K562 (cell line): Measurements from ENCODE around the gene ERBB4. TPM values are rescaled to one million over a fixed set of nuclear protein-coding genes. Genes with fewer than 3 reads are reported as not detected.

ENCODE experiments used
- ATAC-seq: fragments of 200-7000 bp; cut with Tn5 transposase; 3 replicates; pipeline ENCODE4 v1.9.1; 2020; ENCODE audit warnings: moderate library complexity
- BruUV-seq: library from RNA; stranded (reverse); fragments of 400-500 nt; replicated peaks from 2 replicates; lab custom pipeline; 2021; lab: Mats Ljungman, UMichigan
- CTCF ChIA-PET: fragments of 300-600 bp; formaldehyde crosslinking; extraction: SDS; loops from one replicate; lab custom pipeline; 2021; ENCODE audit warnings: low intra/inter-chr PET ratio; lab: Yijun Ruan, JAX
- POLR2A ChIA-PET: fragments of 300-600, 350-650 bp; sonication (Branson Sonifier 250); formaldehyde crosslinking; extraction: SDS; loops from one replicate; lab custom pipeline; 2021; ENCODE audit warnings: antibody characterized with exemption, inconsistent platforms; lab: Yijun Ruan, JAX
- DNase-seq, 4 experiments: peaks; one replicate each; pipeline versions ENCODE4 v3.0.0 to v3.0.0-alpha.2; 2011 to 2018; ENCODE audit warnings: low spot score in 3 of 4, mixed read lengths in 3 of 4; ENCODE audit errors: extremely low read depth in 1 of 4
- FAIRE-seq: peaks from 2 replicates; lab custom pipeline; 2011; peaks lifted over from hg19 to GRCh38; lab: Jason Lieb, UNC
- H2AFZ ChIP-seq: 2 replicates; pipeline ENCODE4 v1.6.0; 2011; ENCODE audit warnings: low read depth, low read length, control low read depth, inconsistent platforms
- H3K27ac ChIP-seq: fragments of 200-600 bp; 3 replicates; pipeline ENCODE4 v1.8.0; 2011; ENCODE audit warnings: low read depth, mild to moderate bottlenecking, control low read depth, inconsistent platforms, low read length, moderate library complexity, mixed read lengths; ENCODE audit errors: extremely low read depth
- H3K27me3 ChIP-seq, 2 experiments: fragments of 300-600 bp in 1 of 2; 2 replicates in 1 of 2; 3 replicates in 1 of 2; pipeline versions ENCODE4 v1.6.0 to v1.8.0; 2011; ENCODE audit warnings: inconsistent platforms in 2 of 2, low read length in 2 of 2, mild to moderate bottlenecking in 1 of 2, mixed read lengths in 1 of 2, moderate library complexity in 1 of 2; ENCODE audit not compliant: control insufficient read depth in 2 of 2, insufficient read depth in 2 of 2
- H3K36me3 ChIP-seq: fragments of 300-600 bp; 3 replicates; pipeline ENCODE4 v1.8.0; 2011; ENCODE audit warnings: mild to moderate bottlenecking, low read length, inconsistent platforms; ENCODE audit not compliant: control insufficient read depth, insufficient read depth
- H3K4me1 ChIP-seq, 2 experiments: fragments of 200-600 bp in 1 of 2; replicated peaks in 1 of 2; 2 replicates in 1 of 2; 3 replicates in 1 of 2; pipeline versions ENCODE4 v1.5.1 to v1.8.0; 2011; ENCODE audit warnings: inconsistent platforms in 2 of 2, low read length in 2 of 2, mild to moderate bottlenecking in 1 of 2, mixed read lengths in 1 of 2, moderate library complexity in 1 of 2; ENCODE audit not compliant: control insufficient read depth in 2 of 2, insufficient read depth in 2 of 2
- H3K4me2 ChIP-seq: 2 replicates; pipeline ENCODE4 v1.6.1; 2011; ENCODE audit warnings: low read length, control low read depth, inconsistent platforms, mixed read lengths; ENCODE audit not compliant: insufficient read depth
- H3K4me3 ChIP-seq: fragments of 200-600 bp; sonication (generic), shearing (Covaris generic); 2 replicates; pipeline ENCODE4 v1.5.1; 2016; ENCODE audit warnings: control low read depth, inconsistent platforms
- H3K79me2 ChIP-seq: fragments of 200-600 bp; 3 replicates; pipeline ENCODE4 v1.8.0; 2011; ENCODE audit warnings: low read length, inconsistent platforms; ENCODE audit not compliant: control insufficient read depth, insufficient read depth
- H3K9ac ChIP-seq, 2 experiments: 2 replicates each; pipeline versions ENCODE4 v1.6.0 to v1.6.1; 2011; ENCODE audit warnings: low read depth in 2 of 2, low read length in 2 of 2, control low read depth in 1 of 2, inconsistent platforms in 1 of 2, mild to moderate bottlenecking in 1 of 2, mixed read lengths in 1 of 2; ENCODE audit not compliant: insufficient read depth in 1 of 2
- H3K9me1 ChIP-seq: one replicate; pipeline ENCODE4 v1.6.0; 2011; ENCODE audit warnings: inconsistent platforms, mild to moderate bottlenecking, low read length, moderate library complexity; ENCODE audit not compliant: control insufficient read depth, insufficient read depth
- H3K9me3 ChIP-seq: replicated peaks from 2 replicates; pipeline ENCODE4 v1.5.1; 2011; ENCODE audit warnings: low read depth, low read length, inconsistent platforms; ENCODE audit not compliant: control insufficient read depth, insufficient read depth
- H4K20me1 ChIP-seq: replicated peaks from 2 replicates; pipeline ENCODE4 v1.6.1; 2011; ENCODE audit warnings: low read length, inconsistent platforms, mixed read lengths; ENCODE audit not compliant: control insufficient read depth, insufficient read depth
- BACH1 ChIP-seq: fragments of 200-800 bp; sonication (Bioruptor generic); IDR thresholded peaks from 2 replicates; pipeline ENCODE4 v1.6.1; 2016; ENCODE audit warnings: missing genetic modification characterization, missing compliant biosample characterization
- BHLHE40 ChIP-seq: IDR thresholded peaks from 2 replicates; pipeline ENCODE4 v1.6.1; 2011; ENCODE audit warnings: low read length, improper control_type of control experiment
- EP400 ChIP-seq: fragments of 450-650 bp; IDR thresholded peaks from 2 replicates; pipeline ENCODE4 v1.6.1; 2017; ENCODE audit warnings: antibody characterized with exemption, mild to moderate bottlenecking, moderate library complexity
- GTF2E2 ChIP-seq: fragments of 200-800 bp; sonication (Bioruptor generic); IDR thresholded peaks from 2 replicates; pipeline ENCODE4 v1.6.1; 2016; ENCODE audit warnings: missing genetic modification characterization, missing compliant biosample characterization
- HDAC3 ChIP-seq: fragments of 450-650 bp; IDR thresholded peaks from 2 replicates; pipeline ENCODE4 v1.6.1; 2018; ENCODE audit warnings: borderline replicate concordance, mild to moderate bottlenecking, moderate library complexity; ENCODE audit not compliant: partially characterized antibody
- HDAC8 ChIP-seq: fragments of 450-650 bp; IDR thresholded peaks from 2 replicates; pipeline ENCODE4 v1.6.1; 2016; ENCODE audit warnings: mild to moderate bottlenecking, missing genetic modification characterization, moderate library complexity, missing compliant biosample characterization
- ID3 ChIP-seq, 2 experiments: fragments of 250-450 bp in 1 of 2; fragments of 450-650 bp in 1 of 2; sonication (Bioruptor Pico) in 1 of 2; IDR thresholded peaks; 2 replicates each; pipeline versions ENCODE4 v1.6.1 to v1.8.0; 2016 to 2021; ENCODE audit warnings: mild to moderate bottlenecking in 2 of 2, moderate library complexity in 2 of 2, missing compliant biosample characterization in 1 of 2, missing genetic modification characterization in 1 of 2
- MTA2 ChIP-seq: fragments of 450-650 bp; IDR thresholded peaks from 2 replicates; pipeline ENCODE4 v1.6.1; 2016; ENCODE audit warnings: low read depth
- NONO ChIP-seq, 2 experiments: fragments of 200-400 bp in 1 of 2; fragments of 450-650 bp in 1 of 2; formaldehyde crosslinking in 1 of 2; IDR thresholded peaks; 2 replicates each; pipeline ENCODE4 v1.6.1; 2017; ENCODE audit warnings: low read depth in 2 of 2, mild to moderate bottlenecking in 2 of 2, moderate library complexity in 2 of 2, low read length in 1 of 2
- NR3C1 ChIP-seq: sonication (generic); formaldehyde crosslinking; IDR thresholded peaks from 2 replicates; pipeline ENCODE4 v1.8.1; 2022; ENCODE audit warnings: missing genetic modification reagents
- TFAM ChIP-seq: fragments of 250-450 bp; sonication (Bioruptor Pico); conservative IDR thresholded peaks from 2 replicates; pipeline ENCODE4 v1.5.0; 2021; ENCODE audit warnings: mild to moderate bottlenecking, moderate library complexity
- THRAP3 ChIP-seq: fragments of 450-650 bp; IDR thresholded peaks from 2 replicates; pipeline ENCODE4 v1.6.1; 2016; ENCODE audit warnings: mild to moderate bottlenecking, inconsistent platforms, borderline replicate concordance
- ZFP1 ChIP-seq: fragments of 450-650 bp; formaldehyde crosslinking; IDR thresholded peaks from 2 replicates; pipeline ENCODE4 v1.4.0; 2020; ENCODE audit warnings: mild to moderate bottlenecking, mixed read lengths
- ZNF324 ChIP-seq: fragments of 250-450 bp; sonication (Bioruptor Pico); IDR thresholded peaks from 2 replicates; pipeline ENCODE4 v1.4.0; 2020; ENCODE audit warnings: mild to moderate bottlenecking
- ZNF76 ChIP-seq: fragments of 250-450 bp; sonication (Bioruptor Pico); IDR thresholded peaks from 2 replicates; pipeline ENCODE4 v1.4.0; 2020; ENCODE audit warnings: mild to moderate bottlenecking, moderate library complexity, borderline replicate concordance
- WGBS: fragments of 100-300 bp; shearing (Covaris generic); methylation state at CpG from one replicate; pipeline ENCODE4 v1.1.6; 2016; ENCODE audit warnings: low coverage, mixed read lengths; ENCODE audit not compliant: insufficient coverage; ENCODE audit errors: missing lambda C conversion rate; 5-methylcytosine and 5-hydroxymethylcytosine counted together
- in situ Hi-C: fragments of 300-500 bp; cut with MboI; formaldehyde crosslinking; loops from 4 replicates; pipeline ENCODE4 v1.15.0; 2018; ENCODE audit warnings: inconsistent platforms, mixed read lengths
- intact Hi-C: fragments of 100-400 bp; cut with micrococcal nuclease; formaldehyde crosslinking; loops from 2 replicates; pipeline ENCODE4 v1.14.2; 2022
- polyA plus RNA-seq, 8 experiments: library from polyadenylated mRNA; depleted of rRNA in 4 of 8; stranded (reverse) in 5 of 8; unstranded in 3 of 8; fragments of >200 nt; fragmentation: Nextera tagmentation in 2 of 8; fragmentation: Illumina TruSeq in 1 of 8; extraction: Ambion mirVana in 2 of 8; extraction: Trizol in 1 of 8; gene quantifications; 2 replicates each; pipeline versions ENCODE4 v1.2.1 to v1.2.3, GENCODE V29; 2011 to 2014; ENCODE audit warnings: inconsistent platforms in 1 of 8, missing spikeins in 1 of 8
- total RNA-seq, 7 experiments: library from RNA; depleted of rRNA in 6 of 7; stranded (reverse); fragments of >200 nt in 6 of 7; fragmentation: Illumina TruSeq in 2 of 7; extraction: Trizol in 2 of 7; gene quantifications; 2 replicates each; pipeline versions ENCODE4 v1.2.1 to v1.2.3, GENCODE V29; 2011 to 2021; ENCODE audit warnings: low replicate concordance in 1 of 7
- TF ChIP-seq, protein P1 (sequence below), 2 experiments: fragments of 450-650 bp; IDR thresholded peaks; 2 replicates each; pipeline ENCODE4 v1.6.1; 2018; ENCODE audit warnings: mild to moderate bottlenecking in 2 of 2, low read depth in 1 of 2; ENCODE audit not compliant: partially characterized antibody in 2 of 2
- TF ChIP-seq, protein P2 (sequence below): sonication (generic); formaldehyde crosslinking; IDR thresholded peaks from 2 replicates; pipeline ENCODE4 v1.8.0; 2022; ENCODE audit warnings: mild to moderate bottlenecking, missing genetic modification reagents

The ERBB4 gene
- total and polyA plus RNA-seq, 9 of the 15 experiments (the other 6 are each of a cell fraction or from before 2014, with no cell fraction given) = not detected

DNA sequence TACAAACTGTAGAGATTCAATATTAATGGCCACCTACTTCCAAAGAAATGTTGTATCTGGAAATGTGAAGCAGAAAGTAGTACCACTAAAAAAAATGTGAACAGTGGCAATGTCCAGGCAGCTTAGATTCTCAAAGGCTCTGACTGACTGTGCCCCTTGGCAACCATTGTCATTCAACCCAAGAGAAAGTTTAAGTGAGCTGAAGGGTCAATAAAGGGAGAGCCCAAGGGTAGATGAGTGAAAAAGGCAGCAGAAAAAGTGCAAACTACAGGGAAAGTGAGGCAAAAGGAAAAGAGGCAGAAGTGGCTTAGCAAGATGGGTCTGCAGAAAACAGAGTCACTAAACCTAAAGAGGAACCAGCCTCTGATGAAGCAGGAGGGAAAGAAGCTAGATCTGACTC, 1179.3 kb downstream of the ERBB4 start (continued):
- TF ChIP-seq, protein P1, sequence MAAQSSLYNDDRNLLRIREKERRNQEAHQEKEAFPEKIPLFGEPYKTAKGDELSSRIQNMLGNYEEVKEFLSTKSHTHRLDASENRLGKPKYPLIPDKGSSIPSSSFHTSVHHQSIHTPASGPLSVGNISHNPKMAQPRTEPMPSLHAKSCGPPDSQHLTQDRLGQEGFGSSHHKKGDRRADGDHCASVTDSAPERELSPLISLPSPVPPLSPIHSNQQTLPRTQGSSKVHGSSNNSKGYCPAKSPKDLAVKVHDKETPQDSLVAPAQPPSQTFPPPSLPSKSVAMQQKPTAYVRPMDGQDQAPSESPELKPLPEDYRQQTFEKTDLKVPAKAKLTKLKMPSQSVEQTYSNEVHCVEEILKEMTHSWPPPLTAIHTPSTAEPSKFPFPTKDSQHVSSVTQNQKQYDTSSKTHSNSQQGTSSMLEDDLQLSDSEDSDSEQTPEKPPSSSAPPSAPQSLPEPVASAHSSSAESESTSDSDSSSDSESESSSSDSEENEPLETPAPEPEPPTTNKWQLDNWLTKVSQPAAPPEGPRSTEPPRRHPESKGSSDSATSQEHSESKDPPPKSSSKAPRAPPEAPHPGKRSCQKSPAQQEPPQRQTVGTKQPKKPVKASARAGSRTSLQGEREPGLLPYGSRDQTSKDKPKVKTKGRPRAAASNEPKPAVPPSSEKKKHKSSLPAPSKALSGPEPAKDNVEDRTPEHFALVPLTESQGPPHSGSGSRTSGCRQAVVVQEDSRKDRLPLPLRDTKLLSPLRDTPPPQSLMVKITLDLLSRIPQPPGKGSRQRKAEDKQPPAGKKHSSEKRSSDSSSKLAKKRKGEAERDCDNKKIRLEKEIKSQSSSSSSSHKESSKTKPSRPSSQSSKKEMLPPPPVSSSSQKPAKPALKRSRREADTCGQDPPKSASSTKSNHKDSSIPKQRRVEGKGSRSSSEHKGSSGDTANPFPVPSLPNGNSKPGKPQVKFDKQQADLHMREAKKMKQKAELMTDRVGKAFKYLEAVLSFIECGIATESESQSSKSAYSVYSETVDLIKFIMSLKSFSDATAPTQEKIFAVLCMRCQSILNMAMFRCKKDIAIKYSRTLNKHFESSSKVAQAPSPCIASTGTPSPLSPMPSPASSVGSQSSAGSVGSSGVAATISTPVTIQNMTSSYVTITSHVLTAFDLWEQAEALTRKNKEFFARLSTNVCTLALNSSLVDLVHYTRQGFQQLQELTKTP (IDR thresholded peaks at IDR 0.05; ENCODE audit: low read depth in 1 of 2, partially characterized antibody in 2 of 2) = no peak
- TF ChIP-seq BHLHE40 (no peak), EP400 (no peak), ZNF324 (CRISPR knock-in tag) (no peak), ZNF76 (no peak), THRAP3 (no peak), NONO (IDR thresholded peaks at IDR 0.05; ENCODE audit: low read depth in 2 of 2, low read length in 1 of 2) (no peak), GTF2E2 (tag) (no peak)
- TF ChIP-seq, all 486 proteins: peak for 0

- no peaks in the 10 kb centered on the region for H3K4me1 ChIP-seq
- H3K27ac ChIP-seq = no peak overlapping the region
- H3K9ac ChIP-seq = no peak overlapping the region
- DNase-seq (no peak), FAIRE-seq (no peak), ATAC-seq (no peak)
- no peaks in the 10 kb centered on the region for H3K9me1 ChIP-seq
- intact Hi-C loops (no loop called here), in situ Hi-C loops (no loop called here)
- no peaks in the 10 kb centered on the region for H3K9me3 ChIP-seq
- no peaks in the 10 kb centered on the region for H3K79me2 ChIP-seq
- H3K4me3 ChIP-seq = no peak overlapping the region
- H3K36me3 ChIP-seq = no peaks in the 10 kb centered on the region
- H4K20me1 ChIP-seq = no peaks in the 10 kb centered on the region
- H3K27me3 ChIP-seq = no peaks in the 10 kb centered on the region
- CTCF ChIA-PET = no interaction called here
- POLR2A ChIA-PET = no interaction called here
- 0% methylated on average over 2 of the region's 3 CpGs for WGBS
- no peak overlapping the region for H2AFZ ChIP-seq
- no peak overlapping the region for H3K4me2 ChIP-seq
- BruUV-seq = no TSS peak
- TF ChIP-seq HDAC3 (no peak), TFAM (no peak), BACH1 (no peak), ZFP1 (no peak), NR3C1 (CRISPR knock-in tag) (no peak), HDAC8 (tag) (no peak), MTA2 (no peak), ID3 (CRISPR knock-in tag; IDR thresholded peaks at IDR 0.05) (no peak), ID3 (tag; IDR thresholded peaks at IDR 0.05) (no peak)
- TF ChIP-seq, protein P2, sequence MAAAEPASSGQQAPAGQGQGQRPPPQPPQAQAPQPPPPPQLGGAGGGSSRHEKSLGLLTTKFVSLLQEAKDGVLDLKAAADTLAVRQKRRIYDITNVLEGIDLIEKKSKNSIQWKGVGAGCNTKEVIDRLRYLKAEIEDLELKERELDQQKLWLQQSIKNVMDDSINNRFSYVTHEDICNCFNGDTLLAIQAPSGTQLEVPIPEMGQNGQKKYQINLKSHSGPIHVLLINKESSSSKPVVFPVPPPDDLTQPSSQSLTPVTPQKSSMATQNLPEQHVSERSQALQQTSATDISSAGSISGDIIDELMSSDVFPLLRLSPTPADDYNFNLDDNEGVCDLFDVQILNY (CRISPR knock-in tag) = no peak
These were observed 1180.1 kb downstream of the ERBB4 start for GRCh38 chr2:211358504-211358903.
